Mesothelial cell of epicardium (in vitro differentiated cells): ENCODE data around the gene SIPA1L3. TPM values are rescaled to one million over a fixed set of nuclear protein-coding genes. Genes with fewer than 3 reads are reported as not detected.

ENCODE experiments used
- DNase-seq, 2 experiments: peaks; one replicate each; pipeline ENCODE4 v3.0.0; 2021; ENCODE audit warnings: low spot score in 2 of 2; ENCODE audit not compliant: unreplicated experiment in 2 of 2
- H3K27ac Mint-ChIP-seq: 2 replicates; pipeline ENCODE4 v1.8.0; 2021; ENCODE audit warnings: mixed read lengths
- H3K27me3 Mint-ChIP-seq: 2 replicates; pipeline ENCODE4 v1.8.0; 2021; ENCODE audit warnings: low read depth, mixed read lengths
- H3K36me3 Mint-ChIP-seq: 2 replicates; pipeline ENCODE4 v1.8.0; 2021; ENCODE audit warnings: mixed read lengths
- H3K4me1 Mint-ChIP-seq: 2 replicates; pipeline ENCODE4 v1.8.0; 2021; ENCODE audit warnings: mixed read lengths
- H3K4me3 Mint-ChIP-seq: 2 replicates; pipeline ENCODE4 v1.8.0; 2021; ENCODE audit warnings: mild to moderate bottlenecking, moderate library complexity, mixed read lengths
- H3K9me3 Mint-ChIP-seq: 2 replicates; pipeline ENCODE4 v1.8.0; 2021; ENCODE audit warnings: mixed read lengths
- CTCF ChIP-seq: fragments of 200-600 bp; sonication (generic); IDR thresholded peaks from one replicate; pipeline ENCODE4 v1.5.0; 2021; ENCODE audit warnings: antibody characterized with exemption; ENCODE audit not compliant: unreplicated experiment
- total RNA-seq: library from RNA; stranded (reverse); gene quantifications from 3 replicates; pipeline ENCODE4 v1.2.1, GENCODE V29; 2021

The SIPA1L3 gene
- total RNA-seq, 1 donor from 2014 or later, result 58.2 TPM

DNA sequence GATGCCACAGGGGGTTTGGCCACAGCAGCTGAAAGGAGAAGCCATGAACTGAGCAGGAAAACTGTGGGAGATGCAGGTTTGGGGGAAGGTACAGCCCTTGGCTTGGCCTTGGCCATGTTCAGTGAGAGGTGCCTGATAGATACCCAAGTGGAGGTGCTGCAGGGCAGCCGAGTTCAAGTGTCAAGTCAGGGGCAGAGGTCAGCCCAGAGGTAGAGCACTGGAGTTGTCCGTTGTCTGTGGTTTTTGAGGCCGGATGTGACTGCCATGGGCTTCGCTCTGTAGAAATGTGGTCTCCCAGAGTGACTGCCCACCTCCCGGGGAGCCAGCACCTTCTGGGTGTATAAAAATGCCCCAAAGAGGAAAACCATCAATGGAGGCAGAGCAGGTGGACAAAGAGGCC is 251.7 kb downstream of the SIPA1L3 start:
- no peaks in the 10 kb centered on the region for H3K4me1 Mint-ChIP-seq
- DNase-seq, result no peak
- peaks cover 36% of the 10 kb centered on the region for H3K36me3 Mint-ChIP-seq
- H3K27me3 Mint-ChIP-seq, result no peaks in the 10 kb centered on the region
- peaks cover 3% of the 10 kb centered on the region for H3K9me3 Mint-ChIP-seq
- TF ChIP-seq CTCF, result no peak
- H3K27ac Mint-ChIP-seq, result no peak overlapping the region
- no peak overlapping the region for H3K4me3 Mint-ChIP-seq

GRCh38 chr19:38162094-38162493 is 255.1 kb downstream of the SIPA1L3 start:
- DNase-seq, result no peak
- no peaks in the 10 kb centered on the region for H3K27me3 Mint-ChIP-seq
- peaks cover 48% of the 10 kb centered on the region for H3K36me3 Mint-ChIP-seq
- no peaks in the 10 kb centered on the region for H3K4me1 Mint-ChIP-seq
- H3K27ac Mint-ChIP-seq, result no peak overlapping the region
- no peak overlapping the region for H3K4me3 Mint-ChIP-seq
- H3K9me3 Mint-ChIP-seq, result peaks cover 3% of the 10 kb centered on the region
- TF ChIP-seq CTCF, result no peak

GRCh38 chr19:38162632-38163031 is 255.6 kb downstream of the SIPA1L3 start:
- Mint-ChIP-seq H3K27me3 (no peaks in the 10 kb centered on the region), H3K36me3 (peaks cover 48% of the 10 kb centered on the region), H3K27ac (no peak overlapping the region), H3K9me3 (peaks cover 3% of the 10 kb centered on the region), H3K4me3 (no peak overlapping the region), H3K4me1 (no peaks in the 10 kb centered on the region)
- no peak for TF ChIP-seq CTCF
- no peak for DNase-seq

DNA sequence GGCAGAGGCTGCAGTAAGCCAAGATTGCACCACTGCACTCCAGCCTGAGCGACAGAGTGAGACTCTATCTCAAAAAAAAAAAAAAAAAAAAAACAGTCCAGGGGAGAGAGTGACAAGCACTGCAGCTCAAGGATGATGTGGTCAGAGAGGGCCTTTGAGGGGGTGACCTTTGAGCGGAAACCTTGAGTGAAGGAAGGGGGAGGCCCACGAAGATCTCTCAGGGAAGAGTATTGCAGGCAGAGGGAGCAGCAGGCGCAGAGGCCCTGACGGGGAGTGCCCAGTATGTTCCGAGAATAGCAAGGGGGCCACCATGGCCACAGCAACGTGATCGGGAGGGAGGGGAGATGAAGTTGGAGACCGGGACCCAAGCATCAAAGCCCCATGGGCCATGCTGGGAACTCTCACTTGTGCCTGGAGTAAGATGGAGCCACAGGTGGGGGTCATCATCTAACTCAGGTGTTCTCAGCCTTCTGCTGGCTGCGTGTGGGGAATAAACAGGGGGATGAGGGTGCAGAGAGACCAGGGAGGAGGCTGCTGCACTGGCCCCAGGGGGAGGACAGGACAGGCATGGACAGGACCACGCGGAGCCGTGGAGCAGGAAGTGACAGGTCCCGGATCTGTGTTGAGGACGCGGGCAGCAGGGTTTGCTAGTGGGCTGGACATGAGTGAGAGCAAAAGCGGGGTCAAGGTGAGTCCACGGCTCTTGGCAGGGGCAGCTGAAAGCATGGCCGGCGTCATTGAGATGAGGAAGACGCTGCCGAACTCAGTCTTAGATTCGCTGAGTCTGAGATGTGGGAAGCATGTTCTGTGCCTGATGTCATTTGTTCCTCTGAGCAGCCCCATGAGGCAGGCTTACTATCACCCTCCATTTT is 256.6 kb downstream of the SIPA1L3 start:
- no peaks in the 10 kb centered on the region for H3K4me1 Mint-ChIP-seq
- no peak for TF ChIP-seq CTCF
- no peak for DNase-seq
- H3K27me3 Mint-ChIP-seq, result no peaks in the 10 kb centered on the region
- peaks cover 51% of the 10 kb centered on the region for H3K36me3 Mint-ChIP-seq
- no peak overlapping the region for H3K27ac Mint-ChIP-seq
- H3K9me3 Mint-ChIP-seq, result peaks cover 3% of the 10 kb centered on the region
- H3K4me3 Mint-ChIP-seq, result no peak overlapping the region

- Mint-ChIP-seq H3K4me1 (no peaks in the 10 kb centered on the region), H3K27ac (no peak overlapping the region), H3K4me3 (no peak overlapping the region), H3K36me3 (peaks cover 51% of the 10 kb centered on the region), H3K27me3 (no peaks in the 10 kb centered on the region), H3K9me3 (peaks cover 3% of the 10 kb centered on the region)
- no peak for DNase-seq
- no peak for TF ChIP-seq CTCF
Measured at GRCh38 chr19:38164526-38164925, 257.5 kb downstream of the SIPA1L3 start.
